Right lobe of liver (tissue), 6 donors: ENCODE data around the gene CFAP77. TPM values are rescaled to one million over a fixed set of nuclear protein-coding genes. Genes with fewer than 3 reads are reported as not detected.
"Not testable (repeated sequence)": the region's sequence is repeated elsewhere in the genome, so short reads cannot be mapped to it uniquely, and the experiment has no call there.

ENCODE experiments used
- ATAC-seq, 4 donors: fragments of 200-7000 bp; cut with Tn5 transposase; one replicate each; pipeline ENCODE4 v1.9.1; 2020; ENCODE audit warnings: mild to moderate bottlenecking in 4 of 4, moderate library complexity in 4 of 4
- DNase-seq, 3 donors: peaks; one replicate each; pipeline ENCODE4 v3.0.0-alpha.2; 2020
- H3K27ac ChIP-seq, 3 donors: fragments of 200-600 bp; one replicate each; pipeline ENCODE4 v1.8.0; 2022
- H3K27me3 ChIP-seq, 2 donors: fragments of 200-600 bp; one replicate each; pipeline ENCODE4 v1.8.0; 2022
- H3K36me3 ChIP-seq, 4 donors: fragments of 200-600 bp; sonication (generic) in 1 of 4; one replicate each; pipeline versions ENCODE4 v1.5.1 to v1.8.0; 2017 to 2022; ENCODE audit warnings: control low read depth in 1 of 4
- H3K4me1 ChIP-seq, 4 donors: fragments of 200-600 bp; sonication (generic) in 1 of 4; one replicate each; pipeline versions ENCODE4 v1.5.1 to v1.8.0; 2017 to 2022; ENCODE audit warnings: control low read depth in 1 of 4
- H3K4me3 ChIP-seq, 3 donors: fragments of 200-600 bp; one replicate each; pipeline ENCODE4 v1.8.0; 2022
- H3K9me3 ChIP-seq, 4 donors: fragments of 200-600 bp; sonication (generic) in 1 of 4; one replicate each; pipeline versions ENCODE4 v1.5.1 to v1.8.0; 2017 to 2022; ENCODE audit warnings: control low read depth in 1 of 4
- POLR2A ChIP-seq: fragments of 450-650 bp; IDR thresholded peaks from one replicate; pipeline ENCODE4 v1.6.1; 2017; ENCODE audit warnings: antibody characterized with exemption, mild to moderate bottlenecking
- WGBS: methylation state at CpG from one replicate; pipeline ENCODE4 v1.1.6; 2018; ENCODE audit warnings: low coverage, low lambda C conversion rate; ENCODE audit not compliant: insufficient coverage; ENCODE audit errors: missing lambda C conversion rate; 5-methylcytosine and 5-hydroxymethylcytosine counted together
- intact Hi-C, 2 donors: fragments of 100-400 bp; cut with DNase I; formaldehyde crosslinking; loops; one replicate each; pipeline versions ENCODE4 v1.11.2 to v1.14.1; 2022
- total RNA-seq, 6 experiments: library from RNA; depleted of rRNA in 2 of 6; stranded (reverse); fragments of >200 nt in 2 of 6; fragmentation: NEBNext Ultra II Directional in 3 of 6; extraction: Animal tissue kit (Norgen Biotek cat#: 25700) in 3 of 6; gene quantifications; one replicate each; pipeline versions ENCODE4 v1.1.0 to v1.2.4, GENCODE V29; 2016 to 2023
- TF ChIP-seq, protein P1 (sequence below), 4 donors: fragments of 200-600 bp in 3 of 4; fragments of 450-650 bp in 1 of 4; IDR thresholded peaks; one replicate each; pipeline versions ENCODE4 v1.5.1 to v1.8.0; 2016 to 2022; ENCODE audit warnings: antibody characterized with exemption in 4 of 4, mild to moderate bottlenecking in 2 of 4
- donor health status: DM: no; HTN: yes; CAD: no.
- donor health status: DM: no; HTN: no; CAD: no.
- donor health status: DM: no; HTN: no; CAD: no.
- donor health status: DM: no; HTN: yes; CAD: no.
- donor health status: DM: no; HTN: yes; CAD: no.

Gene CFAP77
- total RNA-seq, 6 experiments from 2014 or later, result not detected

- TF ChIP-seq POLR2A, result no peak
- TF ChIP-seq, protein P1, sequence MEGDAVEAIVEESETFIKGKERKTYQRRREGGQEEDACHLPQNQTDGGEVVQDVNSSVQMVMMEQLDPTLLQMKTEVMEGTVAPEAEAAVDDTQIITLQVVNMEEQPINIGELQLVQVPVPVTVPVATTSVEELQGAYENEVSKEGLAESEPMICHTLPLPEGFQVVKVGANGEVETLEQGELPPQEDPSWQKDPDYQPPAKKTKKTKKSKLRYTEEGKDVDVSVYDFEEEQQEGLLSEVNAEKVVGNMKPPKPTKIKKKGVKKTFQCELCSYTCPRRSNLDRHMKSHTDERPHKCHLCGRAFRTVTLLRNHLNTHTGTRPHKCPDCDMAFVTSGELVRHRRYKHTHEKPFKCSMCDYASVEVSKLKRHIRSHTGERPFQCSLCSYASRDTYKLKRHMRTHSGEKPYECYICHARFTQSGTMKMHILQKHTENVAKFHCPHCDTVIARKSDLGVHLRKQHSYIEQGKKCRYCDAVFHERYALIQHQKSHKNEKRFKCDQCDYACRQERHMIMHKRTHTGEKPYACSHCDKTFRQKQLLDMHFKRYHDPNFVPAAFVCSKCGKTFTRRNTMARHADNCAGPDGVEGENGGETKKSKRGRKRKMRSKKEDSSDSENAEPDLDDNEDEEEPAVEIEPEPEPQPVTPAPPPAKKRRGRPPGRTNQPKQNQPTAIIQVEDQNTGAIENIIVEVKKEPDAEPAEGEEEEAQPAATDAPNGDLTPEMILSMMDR (IDR thresholded peaks at IDR 0.05), result no peak
- no peak overlapping the region for H3K27ac ChIP-seq
- 38% methylated on average over 8 of the region's 14 CpGs for whole genome bisulfite sequencing
- no peaks in the 10 kb centered on the region for H3K27me3 ChIP-seq
- intact Hi-C loops, result no loop called here
- ATAC-seq (peak in 2 of 4 donors; percentile 30 to 45), DNase-seq (no peak)
- H3K36me3 ChIP-seq, result no peaks in the 10 kb centered on the region
- H3K4me1 ChIP-seq, result no peaks in the 10 kb centered on the region
- no peaks in the 10 kb centered on the region for H3K9me3 ChIP-seq
- no peak overlapping the region for H3K4me3 ChIP-seq
Measured at GRCh38 chr9:132560616-132561202, 150.7 kb downstream of the CFAP77 start.

DNA sequence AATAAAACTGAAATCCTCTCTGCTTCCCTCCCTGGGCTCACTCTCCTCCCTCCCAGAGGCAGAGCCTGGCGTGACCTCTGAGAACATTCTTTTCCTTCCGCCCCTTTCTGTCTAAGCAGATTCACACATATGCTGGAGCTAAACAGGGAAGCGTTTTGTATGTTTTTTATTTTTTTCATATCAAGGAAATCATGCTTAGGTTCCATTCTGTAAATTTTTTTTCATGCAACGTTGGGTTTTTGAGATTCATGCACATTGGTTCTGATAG, 152.2 kb downstream of the CFAP77 start:
- peak; percentile 38 to 67 (median 50) for ATAC-seq
- DNase-seq, result no peak
- H3K36me3 ChIP-seq, result no peaks in the 10 kb centered on the region
- no peaks in the 10 kb centered on the region for H3K9me3 ChIP-seq
- H3K4me1 ChIP-seq, result no peaks in the 10 kb centered on the region
- H3K27me3 ChIP-seq, result no peaks in the 10 kb centered on the region
- no peak for TF ChIP-seq POLR2A
- TF ChIP-seq, protein P1 (IDR thresholded peaks at IDR 0.05), result no peak
- H3K4me3 ChIP-seq, result no peak overlapping the region
- 44% methylated on average over 4 of the region's 4 CpGs for WGBS
- no peak overlapping the region for H3K27ac ChIP-seq
- intact Hi-C loops, result no loop called here

GRCh38 chr9:132564526-132564925, 154.5 kb downstream of the CFAP77 start:
- WGBS, result 72% methylated on average over 3 of the region's 6 CpGs
- H3K4me1 ChIP-seq, result no peaks in the 10 kb centered on the region
- H3K36me3 ChIP-seq, result no peaks in the 10 kb centered on the region
- DNase-seq (no peak), ATAC-seq (no peak)
- H3K27ac ChIP-seq, result no peak overlapping the region
- intact Hi-C loops, result no loop called here
- H3K9me3 ChIP-seq, result no peaks in the 10 kb centered on the region
- no peaks in the 10 kb centered on the region for H3K27me3 ChIP-seq
- no peak overlapping the region for H3K4me3 ChIP-seq
- TF ChIP-seq POLR2A, result no peak

DNA sequence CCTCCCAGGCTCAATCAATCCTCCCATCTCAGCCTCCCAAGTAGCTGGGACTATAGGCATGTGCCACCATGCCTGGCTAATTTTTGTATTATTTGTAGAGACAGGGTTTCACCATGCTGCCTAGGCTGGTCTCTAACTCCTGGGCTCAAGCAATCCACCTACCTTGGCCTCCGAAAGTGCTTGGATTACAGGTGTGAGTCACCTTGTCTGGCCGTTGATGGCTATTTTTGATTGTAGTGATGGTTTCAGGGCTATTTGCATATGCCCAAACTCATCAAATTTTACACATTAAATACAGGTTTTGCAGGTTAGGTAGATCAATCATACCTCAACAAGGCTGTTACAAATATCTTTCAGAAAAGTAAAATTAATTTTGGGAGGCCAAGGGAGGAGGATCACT, 158.8 kb downstream of the CFAP77 start:
- H3K4me3 ChIP-seq, H3K27me3 ChIP-seq, ATAC-seq, DNase-seq, H3K9me3 ChIP-seq, H3K4me1 ChIP-seq, intact Hi-C loops, H3K36me3 ChIP-seq, H3K27ac ChIP-seq: not testable (repeated sequence)
- 25% methylated on average over 1 of the region's 2 CpGs for WGBS

GRCh38 chr9:132571806-132572600, 162.0 kb downstream of the CFAP77 start:
- H3K27me3 ChIP-seq, result no peaks in the 10 kb centered on the region
- no peaks in the 10 kb centered on the region for H3K4me1 ChIP-seq
- H3K4me3 ChIP-seq, result no peak overlapping the region
- DNase-seq (no peak), ATAC-seq (no peak)
- no peaks in the 10 kb centered on the region for H3K9me3 ChIP-seq
- 84% methylated on average over 8 of the region's 15 CpGs for WGBS
- H3K36me3 ChIP-seq, result no peaks in the 10 kb centered on the region
- intact Hi-C loops, result no loop called here
- no peak overlapping the region for H3K27ac ChIP-seq
- no peak for TF ChIP-seq POLR2A
- TF ChIP-seq, protein P1 (IDR thresholded peaks at IDR 0.05), result no peak
